GM18517 (cell line): ENCODE measurements around the gene ENC1.
A peak's percentile ranks its signal among the peaks of the same experiment; 100 is the strongest.

ENCODE experiments used
- ATAC-seq: cut with Tn5 transposase; IDR thresholded peaks from one replicate; pipeline ENCODE4 v1.9.1; 2021; ENCODE audit warnings: mild to moderate bottlenecking, moderate library complexity; ENCODE audit not compliant: unreplicated experiment

ENC1 gene

DNA sequence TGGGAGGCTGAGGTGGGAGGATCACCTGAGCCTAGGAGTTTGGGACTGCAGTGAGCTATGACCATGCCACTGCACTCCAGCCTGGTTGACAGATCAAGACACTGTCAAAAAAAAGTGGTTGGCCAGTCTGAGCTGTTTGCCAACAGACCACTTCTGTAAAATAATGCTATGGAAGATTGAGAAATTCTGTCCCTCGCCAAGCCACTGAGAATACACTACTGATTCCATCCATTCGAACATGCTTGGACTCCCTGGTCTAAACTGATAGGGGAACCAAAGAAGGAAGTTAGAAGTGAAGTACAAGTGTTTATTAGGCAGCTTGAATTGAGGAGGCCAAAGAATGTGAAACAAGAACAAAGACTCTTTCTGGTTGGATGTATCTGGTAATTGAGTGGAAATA, 27.2 kb downstream of the ENC1 start:
- ATAC-seq, result no peak

DNA sequence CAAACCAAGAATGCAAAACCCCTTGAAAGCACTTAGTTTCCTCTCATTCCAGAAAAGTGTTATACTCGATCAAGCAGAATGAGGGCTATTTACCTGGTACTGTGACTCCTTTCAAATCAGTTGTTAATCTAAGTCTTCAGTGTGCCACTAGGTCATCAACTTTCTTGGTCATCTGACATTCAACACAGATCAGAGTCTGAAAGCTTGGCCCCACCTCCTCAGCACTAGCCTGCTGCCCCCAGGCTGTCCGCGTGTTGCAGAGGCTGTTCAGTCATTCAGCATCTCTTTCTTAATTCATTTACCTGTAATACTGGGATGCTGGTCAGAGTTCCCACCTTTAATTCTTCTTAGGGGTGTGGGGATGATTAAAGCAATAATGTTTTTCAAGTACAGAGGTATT, 28.5 kb downstream of the ENC1 start:
- no peak for ATAC-seq

DNA sequence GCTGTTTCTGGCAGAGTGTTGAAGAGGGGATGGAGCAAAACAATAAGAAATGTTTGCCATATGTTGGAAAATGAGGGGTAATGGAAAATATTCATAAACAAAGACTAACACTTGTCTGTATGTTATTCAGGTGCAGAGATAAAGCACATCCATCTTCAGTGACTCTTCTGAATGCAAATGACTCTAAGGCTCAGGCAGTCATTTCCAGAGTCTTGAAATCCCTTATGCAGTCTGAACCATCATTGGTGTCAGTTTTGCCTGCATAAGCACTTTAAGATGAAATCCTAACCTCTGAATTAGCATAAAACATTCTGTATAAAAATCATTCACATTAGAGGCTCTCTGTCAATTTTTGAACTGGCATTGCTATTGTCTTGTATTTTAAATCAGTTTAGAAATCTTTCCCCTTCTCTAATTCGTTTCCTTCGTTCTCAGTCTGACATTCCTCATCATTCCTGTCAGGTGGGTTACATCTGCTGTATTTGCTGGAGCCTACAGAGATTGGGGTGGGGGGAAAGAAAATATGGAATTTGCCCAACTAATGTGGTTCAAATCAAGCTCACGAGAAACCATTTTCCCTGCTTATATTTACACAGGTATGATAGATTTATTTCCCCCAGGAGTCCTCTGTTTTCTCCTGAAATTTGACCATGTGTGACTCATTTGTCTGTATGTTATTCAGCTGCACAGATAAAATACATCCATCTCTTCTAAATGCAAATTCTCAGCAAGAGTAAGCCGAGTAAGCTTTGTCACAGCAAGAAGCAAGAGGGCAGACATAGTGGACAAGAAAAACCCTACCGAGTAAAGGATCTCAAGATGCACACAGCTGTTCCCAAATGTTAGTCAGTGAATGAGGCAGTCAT, 31.6 kb downstream of the ENC1 start:
- ATAC-seq, result no peak

DNA sequence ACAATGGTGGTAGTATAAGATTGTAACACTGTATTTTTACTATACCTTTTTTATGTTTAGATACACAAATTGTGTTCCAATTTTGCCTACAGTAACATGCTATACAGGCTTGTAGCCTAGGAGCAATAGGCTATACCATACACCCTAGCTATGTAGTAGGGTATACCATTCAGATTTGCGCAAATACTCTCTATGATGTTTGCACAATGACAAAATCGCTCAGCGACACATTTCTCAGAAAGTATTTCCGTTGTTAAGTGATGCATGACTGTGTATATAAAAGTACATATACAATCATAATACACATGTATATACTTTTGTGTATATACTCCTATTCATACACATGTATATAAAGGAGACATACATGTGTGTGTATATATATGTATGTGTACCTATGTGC, 34.8 kb downstream of the ENC1 start:
- ATAC-seq, result no peak

DNA sequence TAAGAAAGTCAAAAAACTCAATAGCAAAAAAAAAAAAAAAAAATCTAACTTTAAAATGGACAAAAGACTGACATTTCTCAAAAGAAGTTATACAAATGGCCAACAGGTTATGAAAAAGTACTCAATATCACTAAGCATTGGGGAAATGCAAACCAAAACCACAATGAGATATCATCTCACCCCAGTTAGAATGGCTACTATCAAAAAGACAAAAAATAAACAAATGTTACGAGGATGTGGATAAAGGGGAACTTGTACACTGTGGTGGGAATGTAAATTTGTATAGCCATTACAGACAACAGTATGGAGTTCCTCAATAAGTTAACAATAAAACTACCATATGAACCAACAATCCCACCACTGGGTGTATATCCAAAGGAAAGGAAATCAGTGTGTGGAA, 37.2 kb downstream of the ENC1 start:
- ATAC-seq, result no peak

DNA sequence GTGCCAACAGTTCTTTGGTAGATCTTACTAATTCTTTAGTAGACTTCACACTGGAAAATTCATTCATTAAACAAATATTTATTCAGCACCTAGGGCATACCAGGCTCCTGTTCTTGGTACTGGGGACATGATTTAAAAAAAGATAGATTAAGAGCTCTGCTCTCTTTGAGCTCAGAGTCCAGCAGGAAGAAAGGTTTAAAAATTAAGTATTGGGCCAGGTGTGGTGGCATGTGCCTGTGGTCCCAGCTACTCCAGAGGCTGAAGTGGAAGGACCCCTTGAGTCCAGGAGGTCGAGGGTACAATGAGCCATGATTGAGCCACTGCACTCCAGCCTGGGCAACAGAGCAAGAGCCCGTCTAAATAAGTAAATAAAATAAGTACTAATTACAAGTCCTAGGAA, 41.4 kb downstream of the ENC1 start:
- no peak for ATAC-seq

DNA sequence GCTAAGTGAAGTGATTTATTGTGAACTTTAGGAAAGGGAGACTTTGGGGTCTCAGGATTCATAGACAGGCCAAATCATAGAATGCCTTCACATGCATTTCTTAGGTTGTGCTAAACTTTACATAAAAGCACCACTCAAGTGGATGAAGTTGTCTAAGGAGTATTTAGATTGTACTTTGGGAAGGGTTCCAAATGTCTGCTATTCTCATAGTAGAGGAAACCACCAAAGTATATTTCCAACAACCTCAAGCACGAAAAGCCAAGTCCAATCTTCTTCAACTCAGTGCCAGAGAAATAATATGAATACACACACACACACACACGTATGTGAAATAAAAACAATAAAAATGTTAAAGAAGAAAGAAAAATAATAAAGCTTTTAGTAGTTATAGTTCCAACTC, 41.8 kb downstream of the ENC1 start:
- ATAC-seq, result no peak

DNA sequence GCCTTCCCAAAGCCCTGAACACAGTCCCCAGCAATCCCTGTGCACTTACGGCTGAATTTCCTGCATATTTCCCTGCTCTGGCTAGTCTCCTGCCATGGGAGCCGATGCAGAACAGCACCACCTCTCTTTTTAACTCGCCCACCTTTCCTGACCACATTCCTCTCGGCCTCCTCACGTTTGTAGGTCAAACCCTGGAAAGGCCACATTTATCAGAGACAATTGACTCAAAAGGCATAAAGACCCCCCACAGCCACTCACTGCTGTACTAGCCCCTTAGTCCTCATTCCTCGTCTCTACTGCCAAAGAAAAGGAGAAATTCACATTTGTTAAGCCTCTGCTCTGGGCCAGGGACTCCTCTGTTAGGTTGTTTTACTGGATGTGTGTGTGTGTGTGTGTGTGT, 43.6 kb downstream of the ENC1 start:
- ATAC-seq, result no peak

DNA sequence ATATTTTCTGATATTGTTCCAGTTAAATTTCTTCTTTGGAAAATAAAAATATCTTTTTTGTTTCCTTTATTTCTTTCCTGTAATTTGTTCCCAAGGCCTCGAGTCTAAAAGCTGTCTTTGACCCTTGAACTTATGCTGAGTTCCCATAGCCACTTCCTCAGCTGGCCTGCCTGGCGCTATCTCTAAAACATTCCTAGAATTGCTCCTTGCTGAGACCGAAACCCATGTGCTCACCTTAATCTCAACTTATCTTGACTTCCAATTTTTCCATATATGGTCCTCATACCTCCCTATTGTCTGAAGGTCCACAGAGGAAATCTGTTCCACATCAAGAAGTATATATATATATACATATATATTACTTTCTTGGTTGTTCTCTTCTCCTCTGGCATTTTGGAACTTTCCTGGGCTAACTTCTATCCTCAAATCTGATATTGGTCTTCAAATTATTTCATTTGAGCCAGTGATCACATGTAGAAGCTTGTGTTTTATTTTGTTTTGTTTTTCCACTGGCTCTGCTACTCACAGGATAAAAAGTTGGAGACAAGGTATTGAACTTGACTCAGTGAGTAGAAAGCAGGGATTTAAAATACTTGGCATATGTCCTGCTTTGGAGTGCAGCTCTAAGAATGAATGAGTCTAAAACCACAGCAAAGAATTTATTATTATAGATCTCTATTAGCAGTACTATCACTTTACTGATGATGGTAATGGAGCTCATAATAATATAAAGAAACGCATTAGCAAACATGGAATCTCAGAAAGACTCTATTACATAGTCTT, 45.2 kb downstream of the ENC1 start:
- ATAC-seq, result no peak

DNA sequence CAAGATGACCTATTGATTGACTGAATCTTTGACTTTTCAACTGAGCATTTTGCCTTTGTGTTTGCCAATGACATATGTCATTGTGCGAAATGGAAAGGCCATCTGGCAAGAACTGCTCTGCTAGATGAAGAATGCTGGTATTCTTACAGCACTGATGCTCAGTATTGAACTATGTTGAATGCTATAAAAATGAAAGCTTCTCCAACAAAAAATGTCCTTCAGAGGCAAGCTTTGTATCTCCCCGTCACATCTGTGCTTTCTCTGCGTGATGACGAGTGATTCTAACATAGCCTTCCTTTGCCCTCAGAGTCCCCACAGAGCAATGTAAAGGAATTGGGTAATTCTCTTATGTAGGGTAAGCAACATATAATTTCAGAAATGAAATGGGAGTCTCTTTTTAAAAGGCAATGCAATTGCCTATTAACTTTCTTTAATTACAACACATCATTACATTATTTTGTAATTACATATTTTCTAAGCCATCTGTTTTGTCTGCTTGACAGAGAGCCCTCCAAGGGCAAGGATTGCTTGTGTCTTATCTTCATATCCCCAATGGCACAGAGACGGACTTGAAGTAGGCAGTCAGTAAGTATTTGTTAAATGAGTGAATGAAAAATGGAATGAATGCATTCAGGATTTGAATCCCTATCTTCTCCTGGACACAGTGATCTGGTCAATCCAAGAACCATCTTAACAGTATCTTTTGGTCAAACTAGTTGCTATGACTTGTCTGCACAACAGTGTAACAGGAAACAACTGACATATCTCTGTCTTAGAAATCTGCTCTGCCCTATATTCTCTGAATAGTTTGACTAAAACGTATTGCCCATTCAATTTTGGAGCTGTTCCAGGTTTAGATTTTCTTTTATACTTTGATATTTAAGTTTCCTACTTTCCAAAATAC, 46.1 kb downstream of the ENC1 start:
- ATAC-seq, result no peak

DNA sequence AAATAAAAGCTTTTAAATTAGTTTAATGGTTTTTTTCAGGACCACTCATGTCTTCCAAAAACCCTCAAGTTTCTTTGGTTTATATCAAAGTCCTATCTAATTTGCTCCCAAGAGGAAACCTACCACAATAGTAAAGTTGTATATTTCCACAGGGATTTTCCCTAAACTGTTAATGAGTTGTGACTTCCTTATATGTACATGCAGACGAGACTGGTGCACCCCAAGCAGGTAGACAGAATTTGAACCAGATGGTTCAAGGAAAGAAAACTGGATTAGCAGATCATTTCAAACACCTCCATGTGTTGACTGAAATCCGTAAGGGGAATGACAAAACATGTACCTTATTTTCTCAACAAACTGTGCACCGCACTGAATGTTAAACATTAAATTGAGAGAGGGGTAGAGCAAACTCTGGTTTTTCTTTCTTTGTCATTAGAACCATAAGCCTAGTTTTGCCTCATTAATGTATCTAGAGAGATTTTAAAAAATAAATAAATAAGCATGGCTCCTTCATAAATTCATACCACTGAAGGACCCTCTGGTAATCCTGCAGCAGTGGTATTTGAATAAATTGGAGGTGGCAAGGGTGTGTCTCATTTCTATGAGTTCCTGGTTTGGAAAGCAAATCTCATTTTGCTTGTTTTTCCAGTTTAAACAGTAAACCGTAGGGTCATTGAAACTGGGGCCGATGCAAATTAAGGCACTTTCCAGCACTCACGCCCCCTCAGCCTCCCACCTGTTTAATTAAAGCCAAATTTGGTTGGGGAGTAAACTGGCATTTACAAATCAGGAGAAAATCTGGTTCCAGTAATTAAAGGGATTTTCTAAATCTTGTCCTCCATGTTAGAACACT, 51.1 kb downstream of the ENC1 start:
- no peak for ATAC-seq

DNA sequence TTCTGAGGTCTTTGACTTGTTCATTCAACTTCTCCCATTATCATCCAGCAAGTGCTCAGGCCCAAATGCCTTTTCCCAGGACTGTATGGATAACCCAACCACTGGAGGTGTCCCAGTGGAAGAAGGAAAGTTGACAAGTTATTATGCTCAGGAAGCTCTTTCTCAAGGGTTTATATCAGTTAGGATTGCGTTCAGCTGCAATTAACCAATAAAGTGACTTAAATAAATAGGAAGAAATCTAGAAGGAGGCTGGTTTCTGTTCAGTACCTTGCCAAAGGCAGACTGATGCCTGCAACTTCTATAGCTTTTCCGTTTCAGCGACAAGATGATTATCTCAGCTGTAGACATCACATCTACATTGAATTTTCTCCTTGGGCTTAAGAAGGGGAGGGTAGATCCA, 52.1 kb downstream of the ENC1 start:
- no peak for ATAC-seq

DNA sequence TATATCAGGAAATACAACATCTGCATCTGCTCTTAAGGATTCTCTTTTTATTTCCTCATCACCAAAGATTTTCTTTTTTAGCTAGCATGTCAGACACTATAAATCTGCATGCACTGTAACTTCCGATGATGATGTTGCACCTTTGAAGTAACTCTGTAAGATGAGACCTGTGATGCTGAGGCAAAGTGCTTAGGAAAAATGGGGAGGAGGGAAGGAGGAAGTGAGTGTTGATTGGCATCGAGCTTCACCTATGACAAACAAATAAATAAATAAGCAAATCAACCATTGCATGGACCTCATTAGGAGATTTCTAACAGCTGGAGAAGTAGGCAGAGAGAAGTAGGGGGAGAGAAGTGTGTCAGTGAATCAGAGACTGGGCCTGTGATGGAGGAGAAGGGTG, 52.6 kb downstream of the ENC1 start:
- ATAC-seq, result no peak

DNA sequence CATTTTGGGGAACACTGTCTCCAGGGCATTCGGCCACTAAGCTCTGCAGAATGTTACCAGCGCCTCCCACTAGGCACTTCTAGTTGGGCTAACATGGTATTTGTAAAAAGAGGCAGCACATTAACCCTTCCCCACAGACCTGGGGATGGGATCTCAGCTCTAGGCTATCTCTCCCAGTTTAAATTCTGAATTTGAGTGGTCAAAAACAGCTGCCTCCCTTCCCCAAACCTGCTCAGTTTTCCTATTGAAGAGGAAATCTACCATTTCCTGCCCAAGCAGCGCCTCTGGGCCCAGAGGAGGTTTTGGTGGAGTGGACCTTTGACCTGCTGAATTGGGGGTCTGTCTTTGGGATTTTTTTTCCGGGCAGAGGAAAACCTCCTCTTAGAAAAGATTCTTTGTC, 53.2 kb downstream of the ENC1 start:
- no peak for ATAC-seq

DNA sequence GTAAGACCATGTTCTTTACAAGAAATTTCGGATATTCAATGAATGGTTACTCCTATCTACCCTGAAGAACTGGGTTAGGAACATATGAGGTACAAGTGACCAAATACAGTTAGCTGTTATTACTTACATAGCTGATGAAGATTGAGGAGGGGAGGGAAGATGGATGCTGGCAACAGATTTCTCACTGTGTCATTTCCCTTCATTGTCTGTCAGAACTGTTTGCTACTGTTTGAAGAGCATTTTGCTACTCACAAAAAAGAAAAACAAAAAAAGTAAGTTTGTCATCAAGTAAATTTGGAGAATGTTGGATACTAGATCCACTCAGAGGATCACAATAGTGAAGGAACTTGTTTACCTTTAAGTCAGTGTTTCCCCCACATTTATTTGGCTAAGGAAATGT, 53.7 kb downstream of the ENC1 start:
- no peak for ATAC-seq

DNA sequence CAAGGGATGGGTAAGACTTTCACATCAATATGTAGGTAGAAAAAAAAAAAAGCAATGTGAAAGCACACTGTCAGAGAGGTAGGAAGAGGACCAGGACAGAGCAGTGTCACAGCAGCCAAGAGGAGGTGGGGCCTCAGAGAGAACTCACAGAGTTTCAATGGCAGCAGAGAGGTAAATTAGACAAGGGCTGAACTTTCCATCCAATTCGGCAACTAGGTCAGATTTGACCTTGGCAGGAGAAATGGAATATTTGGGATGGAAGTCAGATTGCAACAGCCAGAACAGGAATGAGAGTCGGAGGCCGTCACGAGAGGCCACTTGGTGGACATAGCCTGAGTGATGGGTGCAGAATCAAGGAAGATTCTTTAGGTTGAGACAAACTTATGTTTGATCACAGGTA, 57.7 kb downstream of the ENC1 start:
- ATAC-seq, result no peak

DNA sequence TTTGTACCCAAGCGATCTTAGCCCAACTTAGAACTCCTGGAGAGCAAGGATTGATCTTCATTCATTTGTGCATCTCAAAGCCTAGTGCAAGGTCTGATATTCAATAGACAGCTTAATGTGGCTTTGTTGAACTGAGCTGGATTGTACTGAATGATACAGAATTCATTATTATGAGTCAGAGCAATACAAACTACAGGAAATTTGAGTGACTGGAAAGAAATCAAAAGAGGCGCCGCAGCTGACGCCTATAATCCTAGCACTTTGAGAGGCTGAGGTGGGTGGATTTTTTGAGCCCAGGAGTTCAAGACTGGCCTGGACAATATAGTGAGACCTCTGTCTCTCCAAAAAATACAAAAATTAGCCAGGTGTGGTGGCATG, 58.6 kb downstream of the ENC1 start:
- ATAC-seq, result no peak

DNA sequence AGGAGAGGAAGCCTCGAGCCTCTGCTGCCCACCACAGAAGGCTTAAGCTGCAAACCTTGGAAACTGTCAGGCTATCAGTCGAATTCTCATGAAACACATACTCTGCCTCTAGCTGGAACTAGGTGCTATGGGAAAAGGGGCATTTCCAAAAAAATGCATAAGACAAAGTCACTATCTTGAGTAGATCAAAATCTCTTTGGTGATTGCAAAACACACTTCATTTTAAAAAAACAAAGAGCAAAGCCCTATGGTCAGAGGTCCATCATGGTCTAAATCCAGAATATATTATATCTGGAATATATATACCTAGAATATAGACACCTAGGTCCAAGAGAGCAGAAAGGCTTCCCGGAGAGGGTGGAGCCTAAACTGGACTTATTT, 59.8 kb downstream of the ENC1 start:
- ATAC-seq, result no peak

DNA sequence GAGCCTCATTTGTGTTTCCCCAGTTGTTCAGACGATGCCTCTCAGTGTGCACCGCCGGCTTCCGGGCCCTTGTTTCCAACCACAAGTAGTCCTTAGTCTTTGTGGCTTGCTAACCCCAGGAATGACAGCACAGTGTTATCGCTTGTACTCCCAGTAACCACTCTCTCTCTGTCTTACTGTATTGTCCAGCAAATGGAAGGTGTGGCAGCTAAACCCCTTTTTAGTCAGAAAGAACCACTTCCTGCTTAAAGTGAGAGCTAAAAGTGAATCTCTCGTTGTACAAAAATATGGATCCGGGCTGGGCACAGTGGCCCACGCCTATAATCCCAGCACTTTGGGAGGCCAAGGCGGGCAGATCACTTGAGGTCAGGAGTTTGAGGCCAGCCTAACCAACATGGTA, 61.3 kb downstream of the ENC1 start:
- peak; percentile 48 for ATAC-seq

DNA sequence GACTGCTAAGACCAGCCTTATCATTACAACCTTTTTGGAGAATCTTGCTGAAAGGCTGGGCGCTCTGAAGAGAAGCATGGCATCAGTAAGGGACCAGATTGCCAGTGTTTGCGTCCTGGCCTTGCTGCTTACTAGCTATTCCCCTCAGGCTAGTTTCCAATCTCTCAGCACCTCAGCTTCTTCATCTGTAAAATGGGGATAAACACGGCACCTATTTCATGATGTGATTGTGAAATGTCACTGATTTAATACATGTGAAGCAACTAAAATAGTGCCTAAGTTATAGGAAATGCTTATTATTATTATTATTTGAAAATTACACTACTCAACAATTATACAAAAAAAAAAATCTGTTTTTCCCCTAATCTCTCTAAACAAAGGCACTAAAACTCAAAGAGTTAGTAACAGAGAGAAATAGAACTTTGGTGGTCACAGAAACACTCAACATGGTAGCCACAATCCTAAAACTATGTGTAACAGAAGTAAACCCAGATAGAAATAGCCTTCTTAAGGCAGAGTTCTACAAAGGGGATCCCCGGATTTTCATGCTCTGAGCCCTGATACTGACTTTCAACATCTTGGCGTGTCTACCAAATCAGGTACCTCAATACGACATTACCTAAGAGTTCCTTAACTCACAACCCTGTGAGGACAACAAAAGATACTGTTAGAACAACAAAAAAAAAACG, 62.0 kb downstream of the ENC1 start:
- ATAC-seq, result peak; percentile 36
